Right lobe of liver (tissue), 4 donors: ENCODE data around the gene SETBP1.

Experiments
- CTCF ChIP-seq, 4 donors: fragments of 200-600 bp in 3 of 4; fragments of 450-650 bp in 1 of 4; IDR thresholded peaks; one replicate each; pipeline versions ENCODE4 v1.5.1 to v1.8.0; 2016 to 2022; ENCODE audit warnings: antibody characterized with exemption in 4 of 4, mild to moderate bottlenecking in 2 of 4
- POLR2A ChIP-seq: fragments of 450-650 bp; IDR thresholded peaks from one replicate; pipeline ENCODE4 v1.6.1; 2017; ENCODE audit warnings: antibody characterized with exemption, mild to moderate bottlenecking
- donor health status: DM: no; HTN: no; CAD: no.
- donor health status: DM: no; HTN: no; CAD: no.
- donor health status: DM: no; HTN: yes; CAD: no.

- TF ChIP-seq CTCF (IDR thresholded peaks at IDR 0.05) (no peak), POLR2A (no peak)
Observed at GRCh38 chr18:45090526-45091140, 409.9 kb downstream of the SETBP1 start.
